Fibroblast of lung (primary cell): ENCODE measurements around the gene POLR2F.

ENCODE experiments used
- CTCF ChIP-seq, 2 donors: IDR thresholded peaks in 1 of 2; conservative IDR thresholded peaks in 1 of 2; 1 replicate in 1 of 2; 2 replicates in 1 of 2; pipeline ENCODE4 v1.5.1; 2011 to 2012; ENCODE audit warnings: low read length in 2 of 2, control low read depth in 1 of 2, inconsistent platforms in 1 of 2, low read depth in 1 of 2, mild to moderate bottlenecking in 1 of 2
- EZH2 ChIP-seq: IDR thresholded peaks from 2 replicates; pipeline ENCODE4 v1.5.1; 2012; ENCODE audit warnings: low read length, control low read depth, mild to moderate bottlenecking; ENCODE audit errors: missing control alignments

GRCh38 chr22:37959231-37959825 is 5.8 kb downstream of the POLR2F start:
- TF ChIP-seq CTCF (conservative IDR thresholded peaks at IDR 0.05 in 1 of 2, IDR thresholded peaks at IDR 0.05 in 1 of 2; ENCODE audit: low read depth in 1 of 2, low read length in 2 of 2) (no peak), EZH2 (no peak)
